Esophagus muscularis mucosa (tissue), 4 donors: ENCODE data around the gene PID1.

ENCODE experiments used
- EP300 ChIP-seq: sonication (generic); formaldehyde crosslinking; IDR thresholded peaks from one replicate; pipeline ENCODE4 v1.6.1; 2017; ENCODE audit warnings: antibody characterized with exemption
- POLR2A ChIP-seq: fragments of 450-650 bp; IDR thresholded peaks from one replicate; pipeline ENCODE4 v1.6.1; 2017; ENCODE audit warnings: antibody characterized with exemption, moderate library complexity, mild to moderate bottlenecking, low read depth
- POLR2AphosphoS5 ChIP-seq, 2 donors: sonication (generic); formaldehyde crosslinking; IDR thresholded peaks; one replicate each; pipeline ENCODE4 v1.6.1; 2017; ENCODE audit warnings: antibody characterized with exemption in 2 of 2
- TF ChIP-seq, protein P1 (sequence below), 3 experiments: fragments of 200-600 bp in 2 of 3; fragments of 450-650 bp in 1 of 3; sonication (generic) in 2 of 3; IDR thresholded peaks; one replicate each; pipeline ENCODE4 v1.5.1; 2017 to 2019; ENCODE audit warnings: antibody characterized with exemption in 3 of 3, mild to moderate bottlenecking in 2 of 3, moderate library complexity in 1 of 3

DNA sequence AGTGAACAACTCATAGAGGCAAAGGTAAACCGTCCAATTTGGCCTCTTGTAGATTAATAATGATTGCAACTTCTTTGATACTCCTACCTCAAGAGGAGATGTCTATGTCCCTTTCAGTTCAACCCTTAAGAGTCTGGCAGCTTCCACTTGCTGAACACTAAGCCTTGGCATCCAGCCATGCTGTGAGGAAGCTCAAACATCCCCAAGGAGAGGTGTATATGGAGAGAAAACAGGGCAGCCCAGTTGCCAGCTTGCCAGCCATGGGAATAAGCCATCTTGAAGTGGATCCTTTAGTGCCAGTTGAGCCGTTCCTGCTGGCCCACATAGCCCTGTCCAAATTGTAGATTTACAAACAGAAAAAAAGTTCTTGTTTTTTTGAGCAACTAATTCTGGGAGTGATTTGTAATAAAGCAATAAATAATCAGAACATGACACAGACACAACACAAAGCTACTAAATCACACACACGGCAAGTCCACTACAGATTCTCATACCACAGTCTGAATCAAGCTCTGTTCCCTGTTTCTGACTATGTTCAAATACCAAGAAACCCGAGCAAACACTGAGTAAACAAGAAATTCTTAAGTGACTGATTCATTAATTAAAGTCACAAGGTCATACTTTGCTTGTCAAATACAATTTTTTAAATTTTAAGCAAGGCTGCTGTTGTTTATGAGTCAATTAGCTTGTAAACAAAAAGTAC is 96.1 kb downstream of the PID1 start:
- TF ChIP-seq POLR2AphosphoS5 (IDR thresholded peaks at IDR 0.05) (no peak), EP300 (no peak), POLR2A (no peak)
- TF ChIP-seq, protein P1, sequence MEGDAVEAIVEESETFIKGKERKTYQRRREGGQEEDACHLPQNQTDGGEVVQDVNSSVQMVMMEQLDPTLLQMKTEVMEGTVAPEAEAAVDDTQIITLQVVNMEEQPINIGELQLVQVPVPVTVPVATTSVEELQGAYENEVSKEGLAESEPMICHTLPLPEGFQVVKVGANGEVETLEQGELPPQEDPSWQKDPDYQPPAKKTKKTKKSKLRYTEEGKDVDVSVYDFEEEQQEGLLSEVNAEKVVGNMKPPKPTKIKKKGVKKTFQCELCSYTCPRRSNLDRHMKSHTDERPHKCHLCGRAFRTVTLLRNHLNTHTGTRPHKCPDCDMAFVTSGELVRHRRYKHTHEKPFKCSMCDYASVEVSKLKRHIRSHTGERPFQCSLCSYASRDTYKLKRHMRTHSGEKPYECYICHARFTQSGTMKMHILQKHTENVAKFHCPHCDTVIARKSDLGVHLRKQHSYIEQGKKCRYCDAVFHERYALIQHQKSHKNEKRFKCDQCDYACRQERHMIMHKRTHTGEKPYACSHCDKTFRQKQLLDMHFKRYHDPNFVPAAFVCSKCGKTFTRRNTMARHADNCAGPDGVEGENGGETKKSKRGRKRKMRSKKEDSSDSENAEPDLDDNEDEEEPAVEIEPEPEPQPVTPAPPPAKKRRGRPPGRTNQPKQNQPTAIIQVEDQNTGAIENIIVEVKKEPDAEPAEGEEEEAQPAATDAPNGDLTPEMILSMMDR (IDR thresholded peaks at IDR 0.05), result no peak
